Uterus (tissue), 4 donors: Measurements from ENCODE around the gene VKORC1. TPM values are rescaled to one million over a fixed set of nuclear protein-coding genes. Genes with fewer than 3 reads are reported as not detected.

Experiments
- DNase-seq, 2 donors: peaks; one replicate each; pipeline ENCODE4 v3.0.0-alpha.2; 2019 to 2020
- H3K27ac ChIP-seq, 2 donors: fragments of 200-600 bp; sonication (generic); 1 replicate in 1 of 2; 2 replicates in 1 of 2; pipeline ENCODE4 v1.5.1; 2016 to 2018
- H3K27me3 ChIP-seq, 2 donors: fragments of 200-600 bp; sonication (generic); one replicate each; pipeline ENCODE4 v1.5.1; 2018 to 2019; ENCODE audit warnings: control low read depth in 1 of 2
- H3K36me3 ChIP-seq, 2 donors: fragments of 200-600 bp; sonication (generic); one replicate each; pipeline ENCODE4 v1.5.1; 2019; ENCODE audit warnings: control low read depth in 1 of 2
- H3K4me1 ChIP-seq, 2 donors: fragments of 200-600 bp; sonication (generic); one replicate each; pipeline ENCODE4 v1.5.1; 2018 to 2019; ENCODE audit warnings: control low read depth in 1 of 2
- H3K4me3 ChIP-seq, 2 donors: fragments of 200-600 bp; sonication (generic); 1 replicate in 1 of 2; 2 replicates in 1 of 2; pipeline ENCODE4 v1.5.1; 2018 to 2019; ENCODE audit warnings: mild to moderate bottlenecking in 1 of 2
- H3K9me3 ChIP-seq, 2 donors: fragments of 200-600 bp; sonication (generic); one replicate each; pipeline ENCODE4 v1.5.1; 2019; ENCODE audit warnings: control low read depth in 1 of 2
- POLR2A ChIP-seq, 2 donors: fragments of 450-650 bp; IDR thresholded peaks; one replicate each; pipeline ENCODE4 v1.6.1; 2016; ENCODE audit warnings: antibody characterized with exemption in 2 of 2, mild to moderate bottlenecking in 1 of 2, moderate library complexity in 1 of 2
- intact Hi-C: fragments of 100-400 bp; cut with DNase I; formaldehyde crosslinking; loops from one replicate; pipeline ENCODE4 v1.15.1; 2023; ENCODE audit warnings: low total_unique reads
- total RNA-seq, 4 donors: library from RNA; depleted of rRNA in 3 of 4; stranded (reverse); fragments of >200 nt in 3 of 4; gene quantifications; one replicate each; pipeline versions ENCODE4 v1.1.0 to v1.2.4, GENCODE V29; 2014 to 2023
- TF ChIP-seq, protein P1 (sequence below), 4 experiments: fragments of 200-600 bp in 2 of 4; fragments of 450-650 bp in 2 of 4; sonication (generic) in 2 of 4; IDR thresholded peaks; one replicate each; pipeline ENCODE4 v1.5.1; 2016 to 2019; ENCODE audit warnings: antibody characterized with exemption in 4 of 4, mild to moderate bottlenecking in 2 of 4, moderate library complexity in 1 of 4
- donor health status: DM: yes; HTN: yes; CAD: no.

The VKORC1 gene
- 10 to 100 TPM; 68.7 to 81.8 (median 73.5) TPM for total RNA-seq

DNA sequence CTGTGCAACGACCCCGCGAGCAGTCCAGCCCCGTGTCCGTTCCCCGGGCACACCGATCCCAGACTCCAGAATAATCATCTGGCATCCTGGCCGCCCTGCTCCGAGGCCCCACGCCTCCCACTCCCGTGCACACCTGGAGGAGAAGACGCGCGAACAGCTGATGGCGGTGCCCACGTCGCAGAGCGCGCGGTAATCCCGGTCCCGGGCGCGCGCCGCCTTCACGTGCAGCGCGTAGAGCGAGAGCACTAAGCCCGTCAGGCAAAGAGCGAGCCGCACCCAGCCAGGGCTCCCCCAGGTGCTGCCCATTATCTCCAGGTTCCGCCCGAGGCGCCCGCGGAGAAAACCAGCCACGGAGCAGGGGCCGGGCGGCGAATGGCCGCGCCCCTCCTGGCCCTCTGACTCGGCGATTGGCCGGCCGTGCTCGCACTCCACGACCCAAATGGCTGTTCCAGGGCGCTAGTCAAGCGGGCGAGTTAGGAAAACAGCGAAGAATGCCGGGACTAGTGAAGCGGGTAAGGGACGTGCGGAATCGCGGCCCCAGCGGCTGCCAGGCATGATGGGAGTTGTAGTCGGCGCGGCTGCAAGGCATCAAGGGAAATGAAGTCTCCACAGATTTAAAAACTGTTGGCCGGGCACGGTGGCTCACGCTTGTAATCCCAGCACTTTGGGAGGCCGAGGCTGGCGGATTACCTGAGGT, at the start of gene VKORC1:
VKORC1 (minus strand) TSS at position 374 of the 697 bp plus-strand sequence; CDS start at position 306, 68 bp downstream.
- Histone ChIP-seq H3K36me3 (no peaks in the 10 kb centered on the region), H3K4me1 (peaks cover 0 to 3% of the 10 kb centered on the region in 2 donors), H3K27me3 (no peaks in the 10 kb centered on the region), H3K27ac (peak within 1 kb of the TSS; percentile 69 to 89), H3K9me3 (no peaks in the 10 kb centered on the region), H3K4me3 (peak within 1 kb of the TSS; percentile 62 to 65)
- intact Hi-C loops, result no loop called here
- peak; percentile 94 to 95 for DNase-seq
- TF ChIP-seq, protein P1, sequence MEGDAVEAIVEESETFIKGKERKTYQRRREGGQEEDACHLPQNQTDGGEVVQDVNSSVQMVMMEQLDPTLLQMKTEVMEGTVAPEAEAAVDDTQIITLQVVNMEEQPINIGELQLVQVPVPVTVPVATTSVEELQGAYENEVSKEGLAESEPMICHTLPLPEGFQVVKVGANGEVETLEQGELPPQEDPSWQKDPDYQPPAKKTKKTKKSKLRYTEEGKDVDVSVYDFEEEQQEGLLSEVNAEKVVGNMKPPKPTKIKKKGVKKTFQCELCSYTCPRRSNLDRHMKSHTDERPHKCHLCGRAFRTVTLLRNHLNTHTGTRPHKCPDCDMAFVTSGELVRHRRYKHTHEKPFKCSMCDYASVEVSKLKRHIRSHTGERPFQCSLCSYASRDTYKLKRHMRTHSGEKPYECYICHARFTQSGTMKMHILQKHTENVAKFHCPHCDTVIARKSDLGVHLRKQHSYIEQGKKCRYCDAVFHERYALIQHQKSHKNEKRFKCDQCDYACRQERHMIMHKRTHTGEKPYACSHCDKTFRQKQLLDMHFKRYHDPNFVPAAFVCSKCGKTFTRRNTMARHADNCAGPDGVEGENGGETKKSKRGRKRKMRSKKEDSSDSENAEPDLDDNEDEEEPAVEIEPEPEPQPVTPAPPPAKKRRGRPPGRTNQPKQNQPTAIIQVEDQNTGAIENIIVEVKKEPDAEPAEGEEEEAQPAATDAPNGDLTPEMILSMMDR (IDR thresholded peaks at IDR 0.05), result peak in 1 of 4 experiments; percentile 35
- TF ChIP-seq POLR2A (IDR thresholded peaks at IDR 0.05), result peak; percentile 60

DNA sequence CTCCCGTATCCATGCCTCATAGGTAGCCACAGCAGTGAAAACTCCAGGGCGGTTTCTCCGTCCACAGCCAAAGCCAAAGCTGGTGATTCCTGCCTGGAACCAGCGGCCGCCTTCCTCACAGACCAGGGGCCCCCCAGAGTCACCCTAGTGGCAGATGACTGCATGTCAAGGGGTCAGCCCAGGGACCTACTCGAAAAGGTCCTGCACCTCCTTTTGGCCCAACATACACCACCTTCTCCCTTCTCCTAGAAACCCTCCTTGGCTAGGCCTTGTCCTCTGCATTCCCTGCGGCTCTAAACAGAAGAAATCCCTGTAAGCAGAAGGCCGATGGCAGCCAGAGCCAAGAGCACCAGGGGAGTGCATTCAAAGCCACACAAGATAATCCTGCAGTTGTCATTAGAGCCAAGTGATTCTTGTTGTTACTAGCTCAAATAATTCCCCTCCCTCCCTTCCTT, 49.1 kb upstream of the VKORC1 start:
- Histone ChIP-seq H3K9me3 (no peaks in the 10 kb centered on the region), H3K4me3 (no peak overlapping the region), H3K27ac (no peak overlapping the region), H3K4me1 (peaks cover 0 to 5% of the 10 kb centered on the region in 2 donors), H3K27me3 (peaks cover 0 to 6% of the 10 kb centered on the region in 2 donors), H3K36me3 (no peaks in the 10 kb centered on the region)
- no peak for TF ChIP-seq POLR2A (IDR thresholded peaks at IDR 0.05)
- TF ChIP-seq, protein P1 (IDR thresholded peaks at IDR 0.05), result no peak
- intact Hi-C loops, result no loop called here
- DNase-seq, result no peak

DNA sequence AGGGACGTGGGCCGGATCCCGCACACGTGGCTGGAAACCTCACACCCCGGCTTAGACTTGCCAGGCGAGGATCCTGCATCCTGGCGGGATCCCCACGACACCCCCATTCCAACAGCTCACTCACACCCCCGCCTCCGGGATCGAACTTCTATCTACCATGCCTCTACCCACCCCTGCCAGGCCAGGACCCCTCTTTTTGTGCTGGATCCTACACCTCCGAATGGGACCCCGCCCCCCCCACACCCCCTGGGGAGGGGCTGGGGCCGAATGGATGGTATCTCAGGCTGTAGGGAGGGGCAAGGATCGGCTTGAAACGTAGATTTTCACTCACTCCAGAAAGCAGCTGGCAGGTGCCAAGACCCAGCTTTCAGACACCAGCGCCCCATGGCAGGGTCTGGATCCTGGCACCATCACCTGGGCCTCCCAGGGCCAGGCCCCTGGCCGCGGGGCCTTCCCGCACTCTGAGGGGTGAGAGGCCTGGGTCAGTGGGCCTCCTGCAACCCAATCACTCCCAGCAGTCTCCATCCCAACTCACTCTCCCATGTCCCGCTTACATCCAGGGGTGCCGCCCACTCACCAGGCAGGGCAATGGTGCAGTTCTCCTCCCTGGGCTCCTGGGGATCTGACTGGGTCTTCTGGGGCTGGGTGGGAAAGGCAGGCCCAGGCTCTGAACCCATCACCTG, 48.6 kb upstream of the VKORC1 start:
- Histone ChIP-seq H3K9me3 (no peaks in the 10 kb centered on the region), H3K4me1 (peaks cover 0 to 5% of the 10 kb centered on the region in 2 donors), H3K36me3 (no peaks in the 10 kb centered on the region), H3K27me3 (peaks cover 0 to under 1% of the 10 kb centered on the region in 2 donors), H3K27ac (peak overlapping the region; percentile 58 to 71), H3K4me3 (peak overlapping the region in 1 of 2 donors; percentile 45)
- DNase-seq, result peak; percentile 53 to 55
- TF ChIP-seq POLR2A (IDR thresholded peaks at IDR 0.05), result no peak
- TF ChIP-seq, protein P1 (IDR thresholded peaks at IDR 0.05), result no peak
- intact Hi-C loops, result no loop called here

DNA sequence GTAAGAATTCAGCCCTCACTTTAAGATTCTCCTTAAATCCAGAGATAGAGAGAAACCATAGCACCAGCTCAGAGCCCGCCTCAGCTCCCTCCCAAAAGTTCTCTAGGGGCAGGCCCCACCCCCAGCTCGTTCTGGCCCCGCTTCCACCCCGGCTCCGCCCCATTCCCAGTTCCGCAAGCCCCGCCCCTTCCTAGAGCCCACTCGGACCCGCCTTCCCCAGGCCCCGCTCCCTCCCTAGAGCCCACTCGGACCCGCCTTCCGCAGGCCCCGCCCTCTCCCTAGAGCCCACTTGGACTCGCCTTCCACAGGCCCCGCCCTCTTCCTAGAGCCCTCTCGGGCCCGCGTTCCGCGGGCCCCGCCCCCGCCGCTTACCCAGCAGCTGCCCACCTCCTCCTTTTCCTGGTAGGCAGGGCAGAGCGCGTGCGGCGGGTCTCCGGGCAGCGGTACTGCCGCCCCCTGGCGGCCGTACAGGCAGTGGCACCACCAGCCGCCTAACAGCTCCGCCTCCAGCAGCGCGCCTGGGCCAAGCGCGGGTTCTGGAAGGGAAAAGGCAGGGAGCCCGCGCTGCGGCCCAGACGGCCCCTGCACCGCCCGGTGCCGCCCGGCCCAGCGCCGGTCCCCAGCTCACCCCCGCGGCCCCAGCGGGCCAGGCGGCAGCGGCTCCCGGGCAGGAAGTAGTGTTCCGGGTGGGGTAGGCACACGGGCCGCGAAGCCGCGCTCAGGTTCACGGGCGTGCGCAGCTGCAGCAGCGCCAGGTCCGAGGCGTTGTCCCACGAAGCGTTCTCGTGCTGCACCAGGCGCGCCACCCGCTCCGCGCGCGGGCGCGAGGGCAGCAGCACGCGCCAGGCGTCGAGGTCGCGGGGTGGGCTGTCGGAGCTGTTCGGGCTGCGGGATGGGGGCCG, 47.8 kb upstream of the VKORC1 start:
- peaks cover 0 to 5% of the 10 kb centered on the region in 2 donors for H3K4me1 ChIP-seq
- H3K36me3 ChIP-seq, result no peaks in the 10 kb centered on the region
- peak overlapping the region; percentile 65 to 71 for H3K27ac ChIP-seq
- H3K9me3 ChIP-seq, result no peaks in the 10 kb centered on the region
- no peaks in the 10 kb centered on the region for H3K27me3 ChIP-seq
- peak; percentile 99 for DNase-seq
- H3K4me3 ChIP-seq, result peak overlapping the region; percentile 1 to 45
- TF ChIP-seq, protein P1 (IDR thresholded peaks at IDR 0.05), result peak; percentile 94 to 99 (median 97)
- peak in 1 of 2 donors; percentile 56 for TF ChIP-seq POLR2A (IDR thresholded peaks at IDR 0.05)
- intact Hi-C loops, result no loop called here
